NCI-H446 treated with DMSO at 0.1 percent for 48 hours (cell line): ENCODE data around the gene PRPF31.

ENCODE experiments used
- DNase-seq: peaks from one replicate; lab custom pipeline; 2025; lab: John Stamatoyannopoulos, UW

PRPF31 gene

GRCh38 chr19:54142166-54142780, 26.7 kb downstream of the PRPF31 start:
- DNase-seq, result no peak

- no peak for DNase-seq
Observed at GRCh38 chr19:54145541-54146158, 30.1 kb downstream of the PRPF31 start.

- DNase-seq, result no peak
Observed at GRCh38 chr19:54147676-54148075, 32.1 kb downstream of the PRPF31 start.

GRCh38 chr19:54148158-54148557, 32.6 kb downstream of the PRPF31 start:
- DNase-seq, result no peak

- no peak for DNase-seq
Observed at GRCh38 chr19:54149021-54149812, 33.7 kb downstream of the PRPF31 start.

GRCh38 chr19:54151362-54152035, 35.9 kb downstream of the PRPF31 start:
- DNase-seq, result no peak

GRCh38 chr19:54152267-54152666, 36.7 kb downstream of the PRPF31 start:
- no peak for DNase-seq

GRCh38 chr19:54152878-54153524, 37.4 kb downstream of the PRPF31 start:
- no peak for DNase-seq

- no peak for DNase-seq
Observed at GRCh38 chr19:54153731-54154326, 38.3 kb downstream of the PRPF31 start.

GRCh38 chr19:54154603-54155345, 39.2 kb downstream of the PRPF31 start:
- DNase-seq, result no peak

GRCh38 chr19:54155694-54156093, 40.1 kb downstream of the PRPF31 start:
- no peak for DNase-seq

GRCh38 chr19:54156490-54156889, 40.9 kb downstream of the PRPF31 start:
- DNase-seq, result no peak

GRCh38 chr19:54156953-54157352, 41.4 kb downstream of the PRPF31 start:
- DNase-seq, result no peak

- no peak for DNase-seq
Observed at GRCh38 chr19:54158812-54159351, 43.3 kb downstream of the PRPF31 start.

- DNase-seq, result peak; percentile 100
Observed at GRCh38 chr19:54159352-54160181, 44.0 kb downstream of the PRPF31 start, which contains the start of gene LENG1. TSS of gene LENG1 (minus strand) at chr19:54159721. CDS start at chr19:54159695, 26 bp downstream.

GRCh38 chr19:54160182-54160811, 44.7 kb downstream of the PRPF31 start:
- no peak for DNase-seq

GRCh38 chr19:54160854-54161253, 45.3 kb downstream of the PRPF31 start:
- no peak for DNase-seq

- no peak for DNase-seq
Observed at GRCh38 chr19:54162241-54162805, 46.8 kb downstream of the PRPF31 start.

- no peak for DNase-seq
Observed at GRCh38 chr19:54162884-54163283, 47.3 kb downstream of the PRPF31 start.
